PC-9 (cell line): Measurements from ENCODE around the gene CCDC92.

ENCODE experiments used
- CTCF ChIP-seq: fragments of 200-600 bp; sonication (generic); conservative IDR thresholded peaks from 2 replicates; pipeline ENCODE4 v1.6.1; 2017; ENCODE audit warnings: mixed run types, antibody characterized with exemption, mild to moderate bottlenecking, moderate library complexity
- EZH2 ChIP-seq: fragments of 200-600 bp; sonication (generic); IDR thresholded peaks from 2 replicates; pipeline ENCODE4 v1.8.0; 2017; ENCODE audit warnings: antibody characterized with exemption, low read depth

DNA sequence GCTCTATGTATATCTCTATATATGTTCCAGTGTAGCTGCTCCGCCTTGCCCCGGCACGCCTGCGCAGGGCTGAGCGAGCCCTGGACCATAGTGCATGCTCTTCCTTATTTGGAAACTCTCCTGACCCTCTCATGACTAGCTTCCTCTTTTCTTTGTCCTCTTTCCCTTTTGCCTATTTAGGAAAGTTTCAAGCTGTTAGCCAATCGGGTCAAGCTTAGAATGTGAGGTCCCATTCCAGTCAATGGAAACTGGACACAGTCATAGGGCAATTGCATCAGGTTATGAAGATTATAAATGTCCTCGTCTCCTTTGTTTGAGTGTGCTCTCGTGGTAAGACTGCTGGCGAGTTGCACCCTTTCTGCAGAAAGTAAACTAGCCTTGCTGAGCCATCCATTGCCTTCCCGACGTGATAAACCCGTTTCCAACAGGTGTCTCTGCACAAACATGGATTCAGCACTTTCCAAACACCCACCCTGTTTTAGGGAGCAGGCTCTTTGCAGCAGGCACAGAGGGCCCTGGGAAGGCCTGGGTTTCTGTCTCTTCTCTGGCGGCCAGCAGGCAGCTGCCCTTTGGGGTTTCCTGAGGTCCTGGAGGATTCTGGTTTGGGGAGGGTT lies 30.9 kb downstream of the CCDC92 start:
- no peak for TF ChIP-seq CTCF
- TF ChIP-seq EZH2: no peak
